Body of pancreas (tissue), 4 donors: ENCODE results near the gene CDC37.

ENCODE experiments used
- CTCF ChIP-seq, 7 experiments: fragments of 450-650 bp in 4 of 7; fragments of 200-600 bp in 3 of 7; sonication (generic) in 3 of 7; IDR thresholded peaks; one replicate each; pipeline ENCODE4 v1.5.1; 2016 to 2019; ENCODE audit warnings: antibody characterized with exemption in 7 of 7
- POLR2A ChIP-seq, 3 donors: fragments of 450-650 bp; IDR thresholded peaks; one replicate each; pipeline ENCODE4 v1.6.1; 2016; ENCODE audit warnings: antibody characterized with exemption in 3 of 3, mild to moderate bottlenecking in 2 of 3

- TF ChIP-seq CTCF (IDR thresholded peaks at IDR 0.05): no peak
- TF ChIP-seq POLR2A (IDR thresholded peaks at IDR 0.05): peak in 1 of 3 donors; percentile 28
These were observed 5.4 kb upstream of the CDC37 start for GRCh38 chr19:10408511-10409283.
